A673 (cell line): ENCODE measurements around the gene MTF2. TPM values are rescaled to one million over a fixed set of nuclear protein-coding genes. Genes with fewer than 3 reads are reported as not detected.

Source experiments
- BruUV-seq: library from RNA; stranded (reverse); fragments of 400-500 nt; replicated peaks from 2 replicates; lab custom pipeline; 2021; lab: Mats Ljungman, UMichigan
- CTCF ChIA-PET: fragments of 300-600 bp; sonication (Branson Sonifier 250); formaldehyde crosslinking; loops from one replicate; lab custom pipeline; 2022; ENCODE audit warnings: antibody characterized with exemption; lab: Charles Lee
- POLR2A ChIA-PET: fragments of 300-600 bp; sonication (Branson Sonifier 250); formaldehyde crosslinking; loops from one replicate; lab custom pipeline; 2022; ENCODE audit warnings: antibody characterized with exemption; ENCODE audit not compliant: low non-redundant PET; lab: Charles Lee
- DNase-seq: peaks from one replicate; pipeline ENCODE4 v3.0.0-alpha.2; 2015; ENCODE audit warnings: low spot score
- H3K27ac ChIP-seq: fragments of 200-600 bp; sonication (generic); 2 replicates; pipeline ENCODE4 v1.5.1; 2016; ENCODE audit warnings: mixed run types, low read depth, mild to moderate bottlenecking, mixed read lengths, antibody characterized with exemption, low read length; ENCODE audit not compliant: poor library complexity, severe bottlenecking
- H3K27me3 ChIP-seq: fragments of 200-600 bp; sonication (generic); replicated peaks from 2 replicates; pipeline ENCODE4 v1.6.1; 2017; ENCODE audit warnings: mixed run types, low read depth, mild to moderate bottlenecking, mixed read lengths, antibody characterized with exemption, low read length; ENCODE audit not compliant: insufficient read depth, poor library complexity
- H3K36me3 ChIP-seq: fragments of 200-600 bp; sonication (generic); 2 replicates; pipeline ENCODE4 v1.6.1; 2016; ENCODE audit warnings: mixed run types, mild to moderate bottlenecking, mixed read lengths, antibody characterized with exemption, low read length; ENCODE audit not compliant: insufficient read depth, poor library complexity, severe bottlenecking
- H3K4me1 ChIP-seq: fragments of 200-600 bp; sonication (generic); 2 replicates; pipeline ENCODE4 v1.6.1; 2017; ENCODE audit warnings: mixed run types, mild to moderate bottlenecking, mixed read lengths, antibody characterized with exemption, low read length; ENCODE audit not compliant: insufficient read depth, poor library complexity, severe bottlenecking
- H3K4me3 ChIP-seq: fragments of 200-600 bp; sonication (generic); 2 replicates; pipeline ENCODE4 v1.5.1; 2016; ENCODE audit warnings: low read depth, mixed run types, mild to moderate bottlenecking, mixed read lengths, low read length; ENCODE audit not compliant: poor library complexity, severe bottlenecking
- H3K9me3 ChIP-seq: fragments of 200-600 bp; sonication (generic); 2 replicates; pipeline ENCODE4 v1.6.1; 2016; ENCODE audit warnings: mixed run types, low read depth, mild to moderate bottlenecking, mixed read lengths, antibody characterized with exemption, low read length; ENCODE audit not compliant: poor library complexity, severe bottlenecking
- CTCF ChIP-seq: fragments of 300-800, 200-600 bp; sonication (generic); conservative IDR thresholded peaks from 2 replicates; pipeline ENCODE4 v1.5.1; 2017; ENCODE audit warnings: low read depth, mild to moderate bottlenecking, antibody characterized with exemption, low read length, moderate library complexity, mixed read lengths
- EZH2 ChIP-seq: fragments of 200-600 bp; sonication (generic); IDR thresholded peaks from 2 replicates; pipeline ENCODE4 v1.6.1; 2017; ENCODE audit warnings: borderline replicate concordance, low read depth, mild to moderate bottlenecking, mixed read lengths, antibody characterized with exemption, low read length; ENCODE audit not compliant: poor library complexity, severe bottlenecking
- intact Hi-C: fragments of 100-400 bp; cut with micrococcal nuclease; formaldehyde crosslinking; loops from one replicate; pipeline ENCODE4 v1.10.0; 2022; ENCODE audit not compliant: unreplicated experiment
- total RNA-seq: library from RNA; stranded (reverse); gene quantifications from 2 replicates; pipeline ENCODE4 v1.2.3, GENCODE V29; 2021

Gene MTF2
- total RNA-seq, 1 experiment from 2014 or later, result 68.5 TPM

- DNase-seq, result peak; percentile 47
- intact Hi-C loops, result no loop called here
- ChIA-PET CTCF (no interaction called here), POLR2A (no interaction called here)
- Histone ChIP-seq H3K27me3 (peaks cover 17% of the 10 kb centered on the region), H3K4me3 (no peak overlapping the region), H3K4me1 (no peaks in the 10 kb centered on the region), H3K36me3 (no peaks in the 10 kb centered on the region), H3K27ac (no peak overlapping the region), H3K9me3 (no peaks in the 10 kb centered on the region)
- no TSS peak for BruUV-seq
- TF ChIP-seq EZH2, result no peak
- no peak; the same call in 1 of the 2 replicates for TF ChIP-seq CTCF
Observed at GRCh38 chr1:93056214-93056613, 22.9 kb upstream of the MTF2 start.

- no peaks in the 10 kb centered on the region for H3K9me3 ChIP-seq
- DNase-seq, result no peak
- H3K27me3 ChIP-seq, result peaks cover 17% of the 10 kb centered on the region
- no TSS peak for BruUV-seq
- no peak overlapping the region for H3K27ac ChIP-seq
- TF ChIP-seq EZH2, result no peak
- no peak; the same call in 1 of the 2 replicates for TF ChIP-seq CTCF
- H3K4me1 ChIP-seq, result no peaks in the 10 kb centered on the region
- H3K36me3 ChIP-seq, result no peaks in the 10 kb centered on the region
- no peak overlapping the region for H3K4me3 ChIP-seq
- intact Hi-C loops, result no loop called here
- POLR2A ChIA-PET, result no interaction called here
- CTCF ChIA-PET, result no interaction called here
Observed at GRCh38 chr1:93056649-93057048, 22.4 kb upstream of the MTF2 start.

GRCh38 chr1:93061895-93062792 lies 16.9 kb upstream of the MTF2 start:
- ChIA-PET POLR2A (interaction anchor here (0.6 kb wide), 2 partner anchors 1144 to 1898 kb away, joined by 3 to 11 read pairs; no protein-coding TSS in a partner anchor), CTCF (interaction anchor here (0.7 kb wide), 1 partner anchor 203 kb away, joined by 3 read pairs; no protein-coding TSS in a partner anchor)
- H3K4me3 ChIP-seq, result no peak overlapping the region
- intact Hi-C loops, result loop anchor here (1.0 to 2.0 kb wide), 2 partner anchors 94 to 203 kb away; no protein-coding TSS in a partner anchor
- peak; percentile 58 for DNase-seq
- BruUV-seq, result no TSS peak
- H3K4me1 ChIP-seq, result no peaks in the 10 kb centered on the region
- no peaks in the 10 kb centered on the region for H3K36me3 ChIP-seq
- H3K27me3 ChIP-seq, result peaks cover 4% of the 10 kb centered on the region
- no peak overlapping the region for H3K27ac ChIP-seq
- no peaks in the 10 kb centered on the region for H3K9me3 ChIP-seq
- TF ChIP-seq EZH2 (no peak), CTCF (peak; percentile 70)
